NB4 (cell line): ENCODE results near the gene MMD2.
"Not testable (repeated sequence)": the region's sequence is repeated elsewhere in the genome, so short reads cannot be mapped to it uniquely, and the experiment has no call there.

Source experiments
- CTCF ChIP-seq: IDR thresholded peaks from one replicate; pipeline ENCODE4 v1.5.1; 2012; ENCODE audit warnings: low read depth, low read length
- MAX ChIP-seq: IDR thresholded peaks from 2 replicates; pipeline ENCODE4 v1.6.1; 2011; ENCODE audit warnings: low read depth, low read length
- POLR2A ChIP-seq: IDR thresholded peaks from 2 replicates; pipeline ENCODE4 v1.6.1; 2011; ENCODE audit warnings: mild to moderate bottlenecking; ENCODE audit not compliant: insufficient read length; ENCODE audit errors: extremely low read depth

- not testable (repeated sequence) for TF ChIP-seq CTCF, POLR2A, MAX
These were observed 22.4 kb upstream of the MMD2 start for GRCh38 chr7:4981295-4981890.
